ENCODE data around the gene TMEM255B. TPM values are rescaled to one million over a fixed set of nuclear protein-coding genes. Genes with fewer than 3 reads are reported as not detected.

Gene TMEM255B
- total RNA-seq: 1 to 10 TPM in 2 of 4 donors, under 1 TPM in 2; 0.26 to 3.8 (median 1.7) TPM

DNA sequence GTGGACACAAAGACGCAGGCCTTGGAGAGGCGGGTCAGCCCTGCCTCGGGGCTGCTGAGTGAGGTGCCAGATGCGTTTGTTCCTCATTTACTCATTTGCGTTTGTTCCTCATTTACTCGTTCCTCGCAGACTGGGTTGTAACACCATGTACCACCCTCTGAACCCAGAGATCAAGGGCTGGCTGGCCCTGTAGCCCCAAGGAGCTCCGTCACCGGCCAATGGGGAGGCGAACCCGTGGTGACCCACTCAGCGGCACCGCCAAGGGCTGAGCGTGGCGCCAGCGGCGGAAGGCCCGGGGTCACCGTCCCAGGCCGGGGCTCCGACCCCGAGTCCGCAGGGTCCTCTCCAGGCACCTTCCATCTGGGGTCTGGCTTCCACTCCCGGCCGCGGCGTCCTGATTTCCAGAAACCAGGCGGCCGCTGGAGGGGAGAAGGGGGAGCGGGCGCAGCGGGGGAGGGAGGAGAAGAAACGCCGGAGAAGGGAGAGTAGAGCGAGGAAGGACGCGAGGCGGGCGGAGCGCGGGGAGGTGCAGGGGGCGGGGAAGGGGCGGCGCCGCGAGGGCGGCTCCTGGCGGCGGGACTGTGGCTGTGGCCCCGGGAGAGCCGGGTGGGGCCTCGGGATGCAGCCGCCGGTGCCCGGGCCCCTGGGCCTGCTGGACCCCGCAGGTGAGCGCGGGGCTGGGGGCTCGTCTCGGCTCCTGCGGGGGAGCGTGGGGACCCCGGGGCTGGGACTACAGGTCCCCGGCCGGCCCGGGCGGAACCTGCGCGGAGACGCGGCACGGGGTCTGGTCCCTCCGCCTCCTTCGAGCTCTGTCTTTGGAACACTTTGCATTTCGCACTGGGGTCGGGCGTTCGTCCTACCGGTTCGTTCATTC, at the start of gene TMEM255B:
TMEM255B (plus strand) TSS at position 576 of the 874 bp plus-strand sequence; CDS start at position 620, 44 bp downstream.
- no peaks in the 10 kb centered on the region for H3K36me3 ChIP-seq
- H3K9me3 ChIP-seq: no peaks in the 10 kb centered on the region
- H3K27ac ChIP-seq: peak within 1 kb of the TSS; percentile 82
- WGBS: under 1% methylated on average over 79 of the region's 80 CpGs
- H3K27me3 ChIP-seq: peaks cover 20% of the 10 kb centered on the region
- peak; percentile 89 to 92 for DNase-seq (ENCODE audit: low spot score in 2 of 2)
- TF ChIP-seq POLR2A (IDR thresholded peaks at IDR 0.05) (peak in 1 of 2 donors; percentile 27), EP300 (IDR thresholded peaks at IDR 0.05) (no peak), POLR2AphosphoS5 (IDR thresholded peaks at IDR 0.05) (no peak)
- TF ChIP-seq, protein P1, sequence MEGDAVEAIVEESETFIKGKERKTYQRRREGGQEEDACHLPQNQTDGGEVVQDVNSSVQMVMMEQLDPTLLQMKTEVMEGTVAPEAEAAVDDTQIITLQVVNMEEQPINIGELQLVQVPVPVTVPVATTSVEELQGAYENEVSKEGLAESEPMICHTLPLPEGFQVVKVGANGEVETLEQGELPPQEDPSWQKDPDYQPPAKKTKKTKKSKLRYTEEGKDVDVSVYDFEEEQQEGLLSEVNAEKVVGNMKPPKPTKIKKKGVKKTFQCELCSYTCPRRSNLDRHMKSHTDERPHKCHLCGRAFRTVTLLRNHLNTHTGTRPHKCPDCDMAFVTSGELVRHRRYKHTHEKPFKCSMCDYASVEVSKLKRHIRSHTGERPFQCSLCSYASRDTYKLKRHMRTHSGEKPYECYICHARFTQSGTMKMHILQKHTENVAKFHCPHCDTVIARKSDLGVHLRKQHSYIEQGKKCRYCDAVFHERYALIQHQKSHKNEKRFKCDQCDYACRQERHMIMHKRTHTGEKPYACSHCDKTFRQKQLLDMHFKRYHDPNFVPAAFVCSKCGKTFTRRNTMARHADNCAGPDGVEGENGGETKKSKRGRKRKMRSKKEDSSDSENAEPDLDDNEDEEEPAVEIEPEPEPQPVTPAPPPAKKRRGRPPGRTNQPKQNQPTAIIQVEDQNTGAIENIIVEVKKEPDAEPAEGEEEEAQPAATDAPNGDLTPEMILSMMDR (IDR thresholded peaks at IDR 0.05): peak in 1 of 2 donors; percentile 60
- H3K4me1 ChIP-seq: peaks cover 19% of the 10 kb centered on the region
- H3K4me3 ChIP-seq: peak within 1 kb of the TSS; percentile 80

DNA sequence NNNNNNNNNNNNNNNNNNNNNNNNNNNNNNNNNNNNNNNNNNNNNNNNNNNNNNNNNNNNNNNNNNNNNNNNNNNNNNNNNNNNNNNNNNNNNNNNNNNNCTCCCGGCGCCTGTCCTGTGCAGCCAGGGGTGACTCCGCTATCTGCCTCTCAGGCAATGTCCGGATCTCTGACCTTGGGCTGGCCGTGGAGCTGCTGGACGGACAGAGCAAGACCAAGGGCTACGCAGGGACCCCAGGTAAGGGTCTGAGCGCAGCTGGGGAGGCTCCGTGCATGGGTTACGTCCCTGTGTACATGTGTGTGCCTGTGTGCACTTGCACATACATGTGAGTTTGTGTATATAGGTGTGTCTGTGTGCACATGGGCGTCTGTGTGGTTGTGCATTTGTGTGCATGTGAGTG, 36.1 kb upstream of the TMEM255B start:
- TF ChIP-seq, protein P1 (IDR thresholded peaks at IDR 0.05): no peak
- TF ChIP-seq POLR2AphosphoS5 (IDR thresholded peaks at IDR 0.05) (no peak), POLR2A (IDR thresholded peaks at IDR 0.05) (no peak), EP300 (IDR thresholded peaks at IDR 0.05) (no peak)
- Histone ChIP-seq H3K27ac (no peak overlapping the region), H3K4me1 (peaks cover 11% of the 10 kb centered on the region), H3K27me3 (no peaks in the 10 kb centered on the region), H3K36me3 (no peaks in the 10 kb centered on the region), H3K9me3 (no peaks in the 10 kb centered on the region), H3K4me3 (no peak overlapping the region)
- 50% methylated on average over 1 of the region's 11 CpGs for WGBS
- no peak for DNase-seq (ENCODE audit: low spot score in 2 of 2)

DNA sequence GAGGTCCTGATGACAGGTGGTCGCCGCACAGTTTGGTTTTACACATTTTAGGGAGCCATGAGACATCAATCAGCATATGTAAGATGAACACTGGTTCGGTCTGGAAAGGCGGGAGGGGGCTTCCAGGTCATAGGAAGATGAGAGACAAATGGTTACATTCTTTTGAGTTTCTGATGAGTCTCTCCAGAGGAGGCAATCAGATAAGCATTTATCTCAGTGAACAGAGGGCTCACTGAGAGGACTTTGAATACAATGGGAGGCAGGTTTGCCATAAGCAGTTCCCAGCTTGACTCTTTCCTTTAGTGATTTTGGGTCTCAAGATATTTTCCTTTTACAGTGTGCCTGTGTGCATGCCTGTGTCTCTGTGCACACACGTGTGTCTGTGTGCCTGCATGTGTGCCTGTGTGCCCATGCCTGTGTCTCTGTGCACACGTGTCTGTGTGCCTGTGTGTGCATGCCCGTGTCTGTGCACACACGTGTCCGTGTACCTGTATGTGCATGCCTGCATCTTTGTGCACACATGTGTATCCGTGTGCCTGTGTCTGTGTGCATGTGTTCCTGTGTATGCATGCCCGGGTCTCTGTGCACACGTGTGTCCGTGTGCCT, 35.5 kb upstream of the TMEM255B start:
- H3K27me3 ChIP-seq: no peaks in the 10 kb centered on the region
- TF ChIP-seq, protein P1 (IDR thresholded peaks at IDR 0.05): no peak
- TF ChIP-seq POLR2AphosphoS5 (IDR thresholded peaks at IDR 0.05): no peak
- no peak for TF ChIP-seq EP300 (IDR thresholded peaks at IDR 0.05)
- TF ChIP-seq POLR2A (IDR thresholded peaks at IDR 0.05): no peak
- H3K4me1 ChIP-seq: peaks cover 11% of the 10 kb centered on the region
- 73% methylated on average over 13 of the region's 13 CpGs for WGBS
- no peak overlapping the region for H3K4me3 ChIP-seq
- no peaks in the 10 kb centered on the region for H3K9me3 ChIP-seq
- no peak for DNase-seq (ENCODE audit: low spot score in 2 of 2)
- H3K36me3 ChIP-seq: no peaks in the 10 kb centered on the region
- H3K27ac ChIP-seq: no peak overlapping the region

DNA sequence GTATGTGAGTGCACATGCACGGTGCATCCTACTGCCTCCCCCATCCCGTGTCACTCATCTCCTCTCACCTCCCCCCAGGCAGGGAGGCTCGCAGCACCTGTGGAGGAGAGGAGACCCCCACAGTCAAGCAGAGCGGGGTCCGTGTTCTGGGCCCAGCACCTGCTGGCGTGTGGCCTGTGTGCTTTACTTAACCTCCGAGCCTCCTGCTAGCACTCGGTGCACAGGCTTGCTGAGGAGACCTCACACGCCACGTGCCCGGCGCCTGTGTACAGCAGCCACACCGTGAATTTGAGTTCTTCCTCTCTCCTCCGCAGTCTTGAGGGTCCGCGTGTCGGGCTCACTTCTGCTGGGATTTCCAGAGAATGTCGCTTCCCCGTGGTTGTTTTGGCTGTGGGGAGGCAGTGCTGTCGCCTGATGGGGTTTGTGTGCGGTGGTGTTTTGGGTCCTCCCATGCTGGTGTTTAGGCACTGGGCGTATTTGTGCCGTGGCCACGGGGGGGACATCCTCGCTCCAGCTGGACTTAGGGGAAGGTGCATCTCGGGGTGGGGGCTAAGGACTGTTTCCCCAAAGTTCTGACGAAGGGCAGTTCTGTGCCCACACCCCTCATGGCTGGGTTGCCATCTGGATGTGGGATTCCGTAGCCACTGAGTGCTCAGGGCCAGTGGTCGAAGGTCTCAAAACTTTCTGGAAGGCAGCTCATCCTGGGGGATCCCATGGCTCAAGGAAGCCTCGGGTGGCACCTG, 34.8 kb upstream of the TMEM255B start:
- H3K4me3 ChIP-seq: peak overlapping the region; percentile 50
- 76% methylated on average over 18 of the region's 30 CpGs for WGBS
- H3K27ac ChIP-seq: no peak overlapping the region
- TF ChIP-seq POLR2AphosphoS5 (IDR thresholded peaks at IDR 0.05) (no peak), EP300 (IDR thresholded peaks at IDR 0.05) (no peak), POLR2A (IDR thresholded peaks at IDR 0.05) (no peak)
- TF ChIP-seq, protein P1 (IDR thresholded peaks at IDR 0.05): no peak
- no peaks in the 10 kb centered on the region for H3K36me3 ChIP-seq
- H3K27me3 ChIP-seq: no peaks in the 10 kb centered on the region
- peak in 1 of 2 donors; percentile 61 for DNase-seq (ENCODE audit: low spot score in 2 of 2)
- H3K4me1 ChIP-seq: peaks cover 11% of the 10 kb centered on the region
- no peaks in the 10 kb centered on the region for H3K9me3 ChIP-seq
